RWPE1 (cell line): ENCODE results near the gene PHLPP2.

Experiments used
- CTCF ChIA-PET: fragments of 350-600 bp; sonication (Branson Sonifier 250); formaldehyde crosslinking; extraction: SDS; loops from one replicate; lab custom pipeline; 2021; lab: Yijun Ruan, JAX
- POLR2A ChIA-PET: fragments of 400-600 bp; formaldehyde crosslinking; extraction: SDS; loops from one replicate; lab custom pipeline; 2020; ENCODE audit warnings: antibody characterized with exemption; ENCODE audit not compliant: low non-redundant PET; lab: Yijun Ruan, JAX
- DNase-seq: peaks from one replicate; pipeline ENCODE4 v3.0.0; 2012; ENCODE audit warnings: low spot score
- H3K27ac ChIP-seq: fragments of 450-650 bp; 2 replicates; pipeline ENCODE4 v1.5.1; 2017
- CTCF ChIP-seq: fragments of 450-650 bp; conservative IDR thresholded peaks from 2 replicates; pipeline ENCODE4 v1.5.1; 2017; ENCODE audit warnings: low read depth, mild to moderate bottlenecking

The PHLPP2 gene

GRCh38 chr16:71666928-71667707 is 57.4 kb downstream of the PHLPP2 start:
- ChIA-PET POLR2A (no interaction called here), CTCF (no interaction called here)
- DNase-seq, result no peak
- H3K27ac ChIP-seq, result no peak overlapping the region
- TF ChIP-seq CTCF, result no peak

GRCh38 chr16:71666264-71666663 is 58.2 kb downstream of the PHLPP2 start:
- CTCF ChIA-PET, result no interaction called here
- POLR2A ChIA-PET, result no interaction called here
- no peak for DNase-seq
- no peak overlapping the region for H3K27ac ChIP-seq
- TF ChIP-seq CTCF, result no peak

GRCh38 chr16:71659471-71659870 is 65.0 kb downstream of the PHLPP2 start:
- no peak for DNase-seq
- TF ChIP-seq CTCF, result no peak
- POLR2A ChIA-PET, result no interaction called here
- H3K27ac ChIP-seq, result no peak overlapping the region
- CTCF ChIA-PET, result no interaction called here

GRCh38 chr16:71658771-71659170 is 65.7 kb downstream of the PHLPP2 start:
- ChIA-PET CTCF (no interaction called here), POLR2A (no interaction called here)
- DNase-seq, result no peak

GRCh38 chr16:71649704-71650103 is 74.8 kb downstream of the PHLPP2 start:
- POLR2A ChIA-PET, result no interaction called here
- no peak overlapping the region for H3K27ac ChIP-seq
- no peak for DNase-seq
- CTCF ChIA-PET, result no interaction called here
- TF ChIP-seq CTCF, result no peak

More at GRCh38 chr16:71658771-71659170, 65.7 kb downstream of the PHLPP2 start:
- H3K27ac ChIP-seq, result no peak overlapping the region
- no peak for TF ChIP-seq CTCF

GRCh38 chr16:71648921-71649320 is 75.6 kb downstream of the PHLPP2 start:
- POLR2A ChIA-PET, result no interaction called here
- CTCF ChIA-PET, result no interaction called here
- TF ChIP-seq CTCF, result no peak
- no peak overlapping the region for H3K27ac ChIP-seq
- DNase-seq, result no peak
